KMS-11 (cell line): ENCODE data around the gene HAAO.

ENCODE experiments used
- H2AFZ ChIP-seq: fragments of 200-600 bp; sonication (generic); 2 replicates; pipeline ENCODE4 v1.6.1; 2016; ENCODE audit warnings: antibody characterized with exemption, mixed run types, low read depth
- H3K27ac ChIP-seq: fragments of 200-600 bp; sonication (generic); 2 replicates; pipeline ENCODE4 v1.6.1; 2016; ENCODE audit warnings: mild to moderate bottlenecking, mixed run types
- H3K27me3 ChIP-seq: fragments of 200-600 bp; sonication (generic); 2 replicates; pipeline ENCODE4 v1.6.1; 2017; ENCODE audit warnings: mild to moderate bottlenecking, low read depth, mixed run types, moderate library complexity; ENCODE audit not compliant: insufficient read depth
- H3K36me3 ChIP-seq: fragments of 200-600 bp; sonication (generic); 2 replicates; pipeline ENCODE4 v1.6.1; 2017; ENCODE audit warnings: mild to moderate bottlenecking, mixed run types; ENCODE audit not compliant: insufficient read depth
- H3K4me1 ChIP-seq: fragments of 200-600 bp; sonication (generic); 2 replicates; pipeline ENCODE4 v1.6.1; 2016; ENCODE audit warnings: mild to moderate bottlenecking, low read depth, mixed run types; ENCODE audit not compliant: poor library complexity, severe bottlenecking
- H3K4me2 ChIP-seq: fragments of 200-600 bp; sonication (generic); 2 replicates; pipeline ENCODE4 v1.7.0; 2016; ENCODE audit warnings: mild to moderate bottlenecking, mixed run types
- H3K4me3 ChIP-seq: fragments of 200-600 bp; sonication (generic); IDR thresholded peaks from 2 replicates; pipeline ENCODE4 v1.6.1; 2017; ENCODE audit warnings: low read depth, low read length, mixed read lengths; ENCODE audit not compliant: insufficient read depth
- H3K79me2 ChIP-seq: fragments of 200-600 bp; sonication (generic); 2 replicates; pipeline ENCODE4 v1.6.1; 2016; ENCODE audit warnings: low read depth, mixed run types; ENCODE audit not compliant: insufficient read depth
- H3K9ac ChIP-seq: fragments of 200-600 bp; sonication (generic); 2 replicates; pipeline ENCODE4 v1.6.1; 2016; ENCODE audit warnings: mild to moderate bottlenecking, mixed run types
- H4K20me1 ChIP-seq: fragments of 200-600 bp; sonication (generic); 2 replicates; pipeline ENCODE4 v1.6.1; 2016; ENCODE audit warnings: mild to moderate bottlenecking, mixed run types; ENCODE audit not compliant: insufficient read depth
- CTCF ChIP-seq: fragments of 200-600 bp; sonication (generic); conservative IDR thresholded peaks from 2 replicates; pipeline ENCODE4 v1.6.1; 2017; ENCODE audit warnings: low read depth, mild to moderate bottlenecking, antibody characterized with exemption, low read length, moderate library complexity, mixed read lengths

HAAO gene

GRCh38 chr2:42793334-42794270 is 1.2 kb upstream of the HAAO start:
- no peaks in the 10 kb centered on the region for H3K4me1 ChIP-seq
- H3K4me3 ChIP-seq: no peak overlapping the region
- no peaks in the 10 kb centered on the region for H4K20me1 ChIP-seq
- no peak overlapping the region for H3K9ac ChIP-seq
- H3K27ac ChIP-seq: no peak overlapping the region
- no peaks in the 10 kb centered on the region for H3K79me2 ChIP-seq
- H3K36me3 ChIP-seq: no peaks in the 10 kb centered on the region
- H3K4me2 ChIP-seq: no peak overlapping the region
- H3K27me3 ChIP-seq: no peaks in the 10 kb centered on the region
- H2AFZ ChIP-seq: no peak overlapping the region
- no peak for TF ChIP-seq CTCF

- H3K27ac ChIP-seq: no peak overlapping the region
- H3K4me3 ChIP-seq: no peak overlapping the region
- H2AFZ ChIP-seq: no peak overlapping the region
- no peaks in the 10 kb centered on the region for H4K20me1 ChIP-seq
- H3K27me3 ChIP-seq: no peaks in the 10 kb centered on the region
- no peak overlapping the region for H3K4me2 ChIP-seq
- no peaks in the 10 kb centered on the region for H3K36me3 ChIP-seq
- no peak for TF ChIP-seq CTCF
- no peak overlapping the region for H3K9ac ChIP-seq
- no peaks in the 10 kb centered on the region for H3K4me1 ChIP-seq
- no peaks in the 10 kb centered on the region for H3K79me2 ChIP-seq
These were observed 248 bp downstream of the HAAO start for GRCh38 chr2:42792087-42792582.

GRCh38 chr2:42791606-42792005 is 777 bp downstream of the HAAO start:
- no peaks in the 10 kb centered on the region for H3K79me2 ChIP-seq
- H3K27me3 ChIP-seq: no peaks in the 10 kb centered on the region
- H3K9ac ChIP-seq: no peak overlapping the region
- H3K4me2 ChIP-seq: no peak overlapping the region
- no peak overlapping the region for H3K4me3 ChIP-seq
- no peak overlapping the region for H3K27ac ChIP-seq
- no peaks in the 10 kb centered on the region for H4K20me1 ChIP-seq
- no peaks in the 10 kb centered on the region for H3K4me1 ChIP-seq
- TF ChIP-seq CTCF: no peak
- no peak overlapping the region for H2AFZ ChIP-seq
- no peaks in the 10 kb centered on the region for H3K36me3 ChIP-seq

GRCh38 chr2:42789751-42790150 is 2.6 kb downstream of the HAAO start:
- H4K20me1 ChIP-seq: no peaks in the 10 kb centered on the region
- TF ChIP-seq CTCF: no peak

More at GRCh38 chr2:42789751-42790150, 2.6 kb downstream of the HAAO start:
- H3K4me2 ChIP-seq: no peak overlapping the region
- no peaks in the 10 kb centered on the region for H3K36me3 ChIP-seq
- no peaks in the 10 kb centered on the region for H3K27me3 ChIP-seq
- no peaks in the 10 kb centered on the region for H3K4me1 ChIP-seq
- H3K27ac ChIP-seq: no peak overlapping the region
- H2AFZ ChIP-seq: no peak overlapping the region
- no peak overlapping the region for H3K9ac ChIP-seq
- H3K79me2 ChIP-seq: no peaks in the 10 kb centered on the region
- no peak overlapping the region for H3K4me3 ChIP-seq
